K562 (cell line): ENCODE measurements around the gene UFSP2. TPM values are rescaled to one million over a fixed set of nuclear protein-coding genes. Genes with fewer than 3 reads are reported as not detected.

Source experiments
- ARID4B ChIP-seq: sonication (generic); formaldehyde crosslinking; IDR thresholded peaks from 2 replicates; pipeline ENCODE4 v1.8.0; 2022; ENCODE audit warnings: mild to moderate bottlenecking, missing genetic modification reagents
- CBX3 ChIP-seq, 2 experiments: IDR thresholded peaks; 1 replicate in 1 of 2; 2 replicates in 1 of 2; pipeline ENCODE4 v1.6.1; 2012; ENCODE audit warnings: inconsistent platforms in 2 of 2, low read length in 2 of 2, borderline replicate concordance in 1 of 2, control low read depth in 1 of 2
- CHCHD3 ChIP-seq: fragments of 250-450 bp; sonication (Bioruptor Pico); IDR thresholded peaks from 2 replicates; pipeline ENCODE4 v2.1.2; 2022; ENCODE audit warnings: mild to moderate bottlenecking
- FOXJ3 ChIP-seq: sonication (generic); formaldehyde crosslinking; IDR thresholded peaks from 2 replicates; pipeline ENCODE4 v1.4.0; 2020; ENCODE audit warnings: mild to moderate bottlenecking, missing genetic modification reagents
- JUN ChIP-seq, 2 experiments: sonication (generic) in 1 of 2; formaldehyde crosslinking in 1 of 2; IDR thresholded peaks; 2 replicates each; pipeline versions ENCODE4 v1.6.1 to v1.8.0; 2012 to 2022; ENCODE audit warnings: borderline replicate concordance in 2 of 2, mild to moderate bottlenecking in 2 of 2, improper control_type of control experiment in 1 of 2, low read depth in 1 of 2, low read length in 1 of 2, missing genetic modification reagents in 1 of 2
- JUNB ChIP-seq: fragments of 450-650 bp; formaldehyde crosslinking; conservative IDR thresholded peaks from 2 replicates; pipeline ENCODE4 v1.4.0; 2020; ENCODE audit warnings: mild to moderate bottlenecking
- KLF1 ChIP-seq: fragments of 450-650 bp; IDR thresholded peaks from 2 replicates; pipeline ENCODE4 v1.6.1; 2016; ENCODE audit warnings: missing genetic modification characterization, missing compliant biosample characterization
- NBN ChIP-seq: fragments of 450-650 bp; IDR thresholded peaks from 2 replicates; pipeline ENCODE4 v1.6.1; 2016; ENCODE audit warnings: low read depth, mild to moderate bottlenecking
- NCOA1 ChIP-seq: fragments of 450-650 bp; IDR thresholded peaks from 2 replicates; pipeline ENCODE4 v1.6.1; 2016; ENCODE audit warnings: low read depth
- NCOA4 ChIP-seq: fragments of 450-650 bp; IDR thresholded peaks from 2 replicates; pipeline ENCODE4 v1.6.1; 2018; ENCODE audit warnings: mild to moderate bottlenecking; ENCODE audit not compliant: partially characterized antibody
- NR0B1 ChIP-seq: fragments of 450-650 bp; IDR thresholded peaks from one replicate; pipeline ENCODE4 v1.6.1; 2018; ENCODE audit warnings: mild to moderate bottlenecking, moderate library complexity; ENCODE audit not compliant: partially characterized antibody
- SRF ChIP-seq, 2 experiments: fragments of 250-450, 450-650 bp in 1 of 2; sonication (Bioruptor Pico) in 1 of 2; sonication (generic) in 1 of 2; formaldehyde crosslinking; IDR thresholded peaks; 2 replicates each; pipeline versions ENCODE4 v1.5.0 to v1.5.1; 2020 to 2022; ENCODE audit warnings: mild to moderate bottlenecking in 1 of 2, missing genetic modification reagents in 1 of 2
- SUPT5H ChIP-seq: fragments of 450-650 bp; IDR thresholded peaks from 2 replicates; pipeline ENCODE4 v1.6.1; 2016
- ZNF212 ChIP-seq: fragments of 450-650 bp; formaldehyde crosslinking; IDR thresholded peaks from 2 replicates; pipeline ENCODE4 v1.4.0; 2020; ENCODE audit warnings: mild to moderate bottlenecking
- ZNF232 ChIP-seq: sonication (generic); formaldehyde crosslinking; IDR thresholded peaks from 2 replicates; pipeline ENCODE4 v1.8.0; 2022; ENCODE audit warnings: mild to moderate bottlenecking, missing genetic modification reagents
- ZNF75A ChIP-seq: fragments of 450-650 bp; formaldehyde crosslinking; IDR thresholded peaks from 2 replicates; pipeline ENCODE4 v1.4.0; 2020; ENCODE audit warnings: mild to moderate bottlenecking
- ZNF764 ChIP-seq: fragments of 250-450 bp; sonication (Bioruptor Pico); IDR thresholded peaks from 2 replicates; pipeline ENCODE4 v1.4.0; 2020; ENCODE audit warnings: low read depth, mild to moderate bottlenecking, moderate library complexity
- polyA plus RNA-seq, 8 experiments: library from polyadenylated mRNA; depleted of rRNA in 4 of 8; stranded (reverse) in 5 of 8; unstranded in 3 of 8; fragments of >200 nt; fragmentation: Nextera tagmentation in 2 of 8; fragmentation: Illumina TruSeq in 1 of 8; extraction: Ambion mirVana in 2 of 8; extraction: Trizol in 1 of 8; gene quantifications; 2 replicates each; pipeline versions ENCODE4 v1.2.1 to v1.2.3, GENCODE V29; 2011 to 2014; ENCODE audit warnings: inconsistent platforms in 1 of 8, missing spikeins in 1 of 8
- total RNA-seq, 7 experiments: library from RNA; depleted of rRNA in 6 of 7; stranded (reverse); fragments of >200 nt in 6 of 7; fragmentation: Illumina TruSeq in 2 of 7; extraction: Trizol in 2 of 7; gene quantifications; 2 replicates each; pipeline versions ENCODE4 v1.2.1 to v1.2.3, GENCODE V29; 2011 to 2021; ENCODE audit warnings: low replicate concordance in 1 of 7
- TF ChIP-seq, protein P1 (sequence below): fragments of 450-650 bp; conservative IDR thresholded peaks from 2 replicates; pipeline ENCODE4 v1.6.1; 2016; ENCODE audit warnings: missing genetic modification characterization, low read depth, mild to moderate bottlenecking, control low read depth, missing compliant biosample characterization

The UFSP2 gene
- total and polyA plus RNA-seq, 9 of the 15 experiments (the other 6 are each of a cell fraction or from before 2014, with no cell fraction given) = 20.1 to 55.8 (median 26.6) TPM

- TF ChIP-seq ARID4B (CRISPR knock-in tag) (peak; percentile 99), NCOA1 (no peak), SUPT5H (peak; percentile 67), NCOA4 (no peak), NBN (peak; percentile 95), CHCHD3 (no peak), ZNF764 (CRISPR knock-in tag) (no peak), JUNB (CRISPR knock-in tag) (peak; percentile 53; the same call in 1 of the 2 replicates), SRF (CRISPR knock-in tag; IDR thresholded peaks at IDR 0.05) (peak in 1 of 2 experiments; percentile 53; a peak in 2 of 4 replicates), NR0B1 (no peak), ZNF212 (CRISPR knock-in tag) (no peak), ZNF75A (CRISPR knock-in tag) (no peak), FOXJ3 (CRISPR knock-in tag) (peak; percentile 98), ZNF232 (no peak), JUN (IDR thresholded peaks at IDR 0.05; ENCODE audit: borderline replicate concordance, low read depth, low read length) (0 out of 2 replicates have a peak, but pooled peaks have one; percentile 6), JUN (CRISPR knock-in tag; IDR thresholded peaks at IDR 0.05; ENCODE audit: borderline replicate concordance) (peak; percentile 83; the same call in 1 of the 2 replicates), KLF1 (peak; percentile 44; the same call in 1 of the 2 replicates), CBX3 (IDR thresholded peaks at IDR 0.05; ENCODE audit: borderline replicate concordance in 1 of 2, low read length in 2 of 2) (peak in 1 of 2 experiments; percentile 50; a peak in 1 of 3 replicates)
- TF ChIP-seq, protein P1, sequence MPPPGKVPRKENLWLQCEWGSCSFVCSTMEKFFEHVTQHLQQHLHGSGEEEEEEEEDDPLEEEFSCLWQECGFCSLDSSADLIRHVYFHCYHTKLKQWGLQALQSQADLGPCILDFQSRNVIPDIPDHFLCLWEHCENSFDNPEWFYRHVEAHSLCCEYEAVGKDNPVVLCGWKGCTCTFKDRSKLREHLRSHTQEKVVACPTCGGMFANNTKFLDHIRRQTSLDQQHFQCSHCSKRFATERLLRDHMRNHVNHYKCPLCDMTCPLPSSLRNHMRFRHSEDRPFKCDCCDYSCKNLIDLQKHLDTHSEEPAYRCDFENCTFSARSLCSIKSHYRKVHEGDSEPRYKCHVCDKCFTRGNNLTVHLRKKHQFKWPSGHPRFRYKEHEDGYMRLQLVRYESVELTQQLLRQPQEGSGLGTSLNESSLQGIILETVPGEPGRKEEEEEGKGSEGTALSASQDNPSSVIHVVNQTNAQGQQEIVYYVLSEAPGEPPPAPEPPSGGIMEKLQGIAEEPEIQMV (tag) = peak; percentile 60; the same call in 1 of the 2 replicates
Measured at GRCh38 chr4:185425647-185426352, at the start of gene UFSP2 (continued).
